Activated naive CD4-positive, alpha-beta T cell (primary cell): Measurements from ENCODE around the gene ACAA2.

Source experiments
- DNase-seq, 4 experiments: peaks; one replicate each; lab custom pipeline; 2025; lab: John Stamatoyannopoulos, UW

ACAA2 gene

GRCh38 chr18:49766646-49767045, 46.7 kb downstream of the ACAA2 start:
- DNase-seq = no peak

- DNase-seq = no peak
Observed at GRCh38 chr18:49764032-49764431, 49.3 kb downstream of the ACAA2 start.

- DNase-seq = no peak
Observed at GRCh38 chr18:49763590-49763989, 49.7 kb downstream of the ACAA2 start.

- no peak for DNase-seq
Observed at GRCh38 chr18:49762191-49763077, 50.9 kb downstream of the ACAA2 start.

GRCh38 chr18:49761771-49762170, 51.6 kb downstream of the ACAA2 start:
- no peak for DNase-seq

GRCh38 chr18:49758263-49758610, 55.1 kb downstream of the ACAA2 start:
- no peak for DNase-seq

- DNase-seq = no peak
Observed at GRCh38 chr18:49757513-49758262, 55.6 kb downstream of the ACAA2 start.

- no peak for DNase-seq
Observed at GRCh38 chr18:49756671-49757362, 56.5 kb downstream of the ACAA2 start.

GRCh38 chr18:49756135-49756534, 57.2 kb downstream of the ACAA2 start:
- no peak for DNase-seq

- DNase-seq = no peak
Observed at GRCh38 chr18:49755489-49755888, 57.8 kb downstream of the ACAA2 start.

- DNase-seq = no peak
Observed at GRCh38 chr18:49754866-49755265, 58.5 kb downstream of the ACAA2 start.

- no peak for DNase-seq
Observed at GRCh38 chr18:49753643-49754042, 59.7 kb downstream of the ACAA2 start.

GRCh38 chr18:49752095-49752457, 61.3 kb downstream of the ACAA2 start:
- no peak for DNase-seq

- no peak for DNase-seq
Observed at GRCh38 chr18:49751427-49752094, 61.8 kb downstream of the ACAA2 start.

- no peak for DNase-seq
Observed at GRCh38 chr18:49749563-49749962, 63.8 kb downstream of the ACAA2 start.

- DNase-seq = no peak
Observed at GRCh38 chr18:49747876-49748275, 65.5 kb downstream of the ACAA2 start.

GRCh38 chr18:49745045-49746014, 68.0 kb downstream of the ACAA2 start:
- no peak for DNase-seq

- DNase-seq = no peak
Observed at GRCh38 chr18:49744376-49745008, 68.8 kb downstream of the ACAA2 start.

GRCh38 chr18:49743117-49743567, 70.2 kb downstream of the ACAA2 start:
- DNase-seq = no peak

GRCh38 chr18:49742316-49743116, 70.8 kb downstream of the ACAA2 start:
- no peak for DNase-seq
